ENCODE data around the gene RFX1. TPM values are rescaled to one million over a fixed set of nuclear protein-coding genes. Genes with fewer than 3 reads are reported as not detected.
"Not testable (repeated sequence)": the region's sequence is repeated elsewhere in the genome, so short reads cannot be mapped to it uniquely, and the experiment has no call there.

RFX1 gene
- total and polyA plus RNA-seq, 2 donors (not counting 1 experiment from before 2014, with no cell fraction given): 9.2 to 33.3 TPM

- TF ChIP-seq CTCF (IDR thresholded peaks at IDR 0.05) (no peak), EZH2 (IDR thresholded peaks at IDR 0.05; ENCODE audit: borderline replicate concordance, insufficient read depth, low read depth, low read length, poor library complexity, severe bottlenecking) (no peak)
- Histone ChIP-seq H3K27me3 (replicated peaks in 1 of 4; ENCODE audit: control extremely low read depth in 1 of 4, control insufficient read depth in 3 of 4, insufficient read depth in 4 of 4, low read length in 3 of 4) (no peaks in the 10 kb centered on the region), H3K79me2 (ENCODE audit: control insufficient read depth, insufficient read depth, low read length) (no peaks in the 10 kb centered on the region), H2AFZ (ENCODE audit: insufficient read depth, low read depth, low read length, poor library complexity, severe bottlenecking) (no peak overlapping the region), H3K27ac (ENCODE audit: low read length in 2 of 2) (no peak overlapping the region), H3K4me2 (replicated peaks; ENCODE audit: low read depth, low read length, poor library complexity, severe bottlenecking) (no peak overlapping the region), H3K9ac (ENCODE audit: low read length) (no peak overlapping the region), H3K4me3 (ENCODE audit: control extremely low read depth in 1 of 5, extremely low read depth in 1 of 5, insufficient read depth in 1 of 5, low read depth in 2 of 5, low read length in 4 of 5) (no peak overlapping the region), H3K9me3 (ENCODE audit: control extremely low read depth in 1 of 3, control insufficient read depth in 2 of 3, insufficient read depth in 1 of 3, low read length in 2 of 3) (peaks cover 0 to 14% (median 5%) of the 10 kb centered on the region in 3 donors), H3K4me1 (ENCODE audit: control insufficient read depth in 2 of 2, insufficient read depth in 2 of 2, low read length in 2 of 2) (no peaks in the 10 kb centered on the region), H3K36me3 (replicated peaks in 1 of 2; ENCODE audit: control extremely low read depth in 1 of 2, control insufficient read depth in 1 of 2, extremely low read depth in 1 of 2, insufficient read depth in 2 of 2, low read length in 1 of 2) (peaks cover 2 to 38% of the 10 kb centered on the region in 2 experiments), H4K20me1 (ENCODE audit: control insufficient read depth, insufficient read depth, low read length, poor library complexity, severe bottlenecking) (no peaks in the 10 kb centered on the region)
- ATAC-seq (ENCODE audit: low read depth): no peak
- intact Hi-C loops (cut with micrococcal nuclease): no loop called here
- Mint-ChIP-seq H3K27me3 (no peaks in the 10 kb centered on the region), H3K4me3 (no peak overlapping the region), H3K9me3 (ENCODE audit: insufficient read depth) (no peaks in the 10 kb centered on the region), H3K27ac (no peak overlapping the region), H3K4me1 (no peaks in the 10 kb centered on the region)
- 94% methylated on average over 28 of the region's 28 CpGs for WGBS (ENCODE audit: insufficient coverage)
- CTCF ChIA-PET: interaction anchor here (0.5 to 0.6 kb wide), 2 partner anchors 61 to 645 kb away, joined by 3 read pairs; no protein-coding TSS in a partner anchor
- DNase-seq: no peak
- POLR2A ChIA-PET: interaction anchor here (0.5 to 0.7 kb wide), 2 partner anchors 11 to 113 kb away, joined by 4 to 6 read pairs; no protein-coding TSS in a partner anchor
Observed at GRCh38 chr19:13923194-13923987, 82.7 kb downstream of the RFX1 start.

GRCh38 chr19:13922118-13922517 lies 84.0 kb downstream of the RFX1 start:
- H3K27ac Mint-ChIP-seq; H4K20me1 ChIP-seq (ENCODE audit: control insufficient read depth, insufficient read depth, low read length, poor library complexity, severe bottlenecking); H3K27ac ChIP-seq (ENCODE audit: low read length in 2 of 2); H3K4me3 Mint-ChIP-seq; H2AFZ ChIP-seq (ENCODE audit: insufficient read depth, low read depth, low read length, poor library complexity, severe bottlenecking); H3K27me3 ChIP-seq (replicated peaks in 1 of 4; ENCODE audit: control extremely low read depth in 1 of 4, control insufficient read depth in 3 of 4, insufficient read depth in 4 of 4, low read length in 3 of 4); intact Hi-C loops (cut with micrococcal nuclease); H3K9ac ChIP-seq (ENCODE audit: low read length); H3K9me3 Mint-ChIP-seq (ENCODE audit: insufficient read depth); H3K4me1 ChIP-seq (ENCODE audit: control insufficient read depth in 2 of 2, insufficient read depth in 2 of 2, low read length in 2 of 2); ATAC-seq (ENCODE audit: low read depth); H3K79me2 ChIP-seq (ENCODE audit: control insufficient read depth, insufficient read depth, low read length); POLR2A ChIA-PET; H3K4me1 Mint-ChIP-seq; DNase-seq; H3K4me2 ChIP-seq (replicated peaks; ENCODE audit: low read depth, low read length, poor library complexity, severe bottlenecking); H3K27me3 Mint-ChIP-seq; H3K4me3 ChIP-seq (ENCODE audit: control extremely low read depth in 1 of 5, extremely low read depth in 1 of 5, insufficient read depth in 1 of 5, low read depth in 2 of 5, low read length in 4 of 5): not testable (repeated sequence)
- CTCF ChIA-PET: interaction anchor here (0.6 kb wide), 1 partner anchor 945 kb away, joined by 3 read pairs; no protein-coding TSS in a partner anchor
- Histone ChIP-seq H3K9me3 (ENCODE audit: control extremely low read depth in 1 of 3, control insufficient read depth in 2 of 3, insufficient read depth in 1 of 3, low read length in 2 of 3) (peaks cover 0 to 14% (median 5%) of the 10 kb centered on the region in 3 donors), H3K36me3 (replicated peaks in 1 of 2; ENCODE audit: control extremely low read depth in 1 of 2, control insufficient read depth in 1 of 2, extremely low read depth in 1 of 2, insufficient read depth in 2 of 2, low read length in 1 of 2) (peaks cover 0 to 39% of the 10 kb centered on the region in 2 experiments)
- 98% methylated on average over 5 of the region's 6 CpGs for WGBS (ENCODE audit: insufficient coverage)

Data from B cell (primary cell).